Measurements from ENCODE around the gene LDLRAD3.

DNA sequence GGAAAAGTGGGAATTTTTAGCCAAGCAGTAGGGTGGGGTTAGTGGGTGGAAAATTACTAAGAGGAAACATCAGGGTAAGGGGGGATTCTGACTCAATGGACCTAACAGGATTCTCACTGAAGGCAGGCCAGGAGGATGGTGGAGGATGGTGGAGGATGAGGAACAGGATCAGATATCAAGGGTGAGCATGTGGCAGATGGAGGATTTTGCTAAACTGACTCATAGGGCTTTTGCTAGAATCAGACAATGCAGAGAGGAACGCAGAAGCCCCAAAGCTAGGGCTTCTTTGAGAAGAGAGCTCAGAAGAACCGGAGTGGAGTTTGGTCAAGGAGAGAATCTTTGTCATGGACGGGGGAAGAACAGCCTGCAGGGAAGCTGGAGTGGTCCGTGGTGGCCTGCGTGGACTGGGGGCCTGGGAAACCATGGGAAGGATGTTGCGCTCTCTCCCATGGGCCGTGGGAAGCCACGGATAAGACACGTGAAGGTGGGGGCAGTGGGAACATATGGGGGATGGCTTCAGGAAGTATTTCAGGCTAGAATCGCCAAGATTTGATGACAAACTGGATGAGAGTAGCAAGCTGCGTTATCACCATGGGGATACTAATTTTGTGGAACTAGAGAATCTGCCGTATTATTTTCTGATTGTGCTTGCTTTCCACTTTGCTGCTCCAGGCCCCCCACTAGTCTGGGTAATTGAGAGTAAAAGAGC, 165.2 kb downstream of the LDLRAD3 start:
- TF ChIP-seq, protein P1, sequence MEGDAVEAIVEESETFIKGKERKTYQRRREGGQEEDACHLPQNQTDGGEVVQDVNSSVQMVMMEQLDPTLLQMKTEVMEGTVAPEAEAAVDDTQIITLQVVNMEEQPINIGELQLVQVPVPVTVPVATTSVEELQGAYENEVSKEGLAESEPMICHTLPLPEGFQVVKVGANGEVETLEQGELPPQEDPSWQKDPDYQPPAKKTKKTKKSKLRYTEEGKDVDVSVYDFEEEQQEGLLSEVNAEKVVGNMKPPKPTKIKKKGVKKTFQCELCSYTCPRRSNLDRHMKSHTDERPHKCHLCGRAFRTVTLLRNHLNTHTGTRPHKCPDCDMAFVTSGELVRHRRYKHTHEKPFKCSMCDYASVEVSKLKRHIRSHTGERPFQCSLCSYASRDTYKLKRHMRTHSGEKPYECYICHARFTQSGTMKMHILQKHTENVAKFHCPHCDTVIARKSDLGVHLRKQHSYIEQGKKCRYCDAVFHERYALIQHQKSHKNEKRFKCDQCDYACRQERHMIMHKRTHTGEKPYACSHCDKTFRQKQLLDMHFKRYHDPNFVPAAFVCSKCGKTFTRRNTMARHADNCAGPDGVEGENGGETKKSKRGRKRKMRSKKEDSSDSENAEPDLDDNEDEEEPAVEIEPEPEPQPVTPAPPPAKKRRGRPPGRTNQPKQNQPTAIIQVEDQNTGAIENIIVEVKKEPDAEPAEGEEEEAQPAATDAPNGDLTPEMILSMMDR (IDR thresholded peaks at IDR 0.05; ENCODE audit: low read depth, low read length): no peak
- TF ChIP-seq EZH2phosphoT487 (IDR thresholded peaks at IDR 0.05; ENCODE audit: low read depth): no peak
